ENCODE results near the gene KLHL6. TPM values are rescaled to one million over a fixed set of nuclear protein-coding genes. Genes with fewer than 3 reads are reported as not detected.
A peak's percentile ranks its signal among the peaks of the same experiment; 100 is the strongest.

Gene KLHL6
- total RNA-seq (2021): 0.11 to 0.23 TPM (median 0.18 TPM) in 3 replicates
- percentile 10 among the genes with signal in this experiment for Bru-seq, nascent RNA
- long read RNA-seq, experiment 1: 0 reads
- long read RNA-seq, experiment 2: 0 reads
- long read RNA-seq, experiment 3: 0 reads

GRCh38 chr3:183555541-183556081 lies at the start of gene KLHL6:
KLHL6 (minus strand) TSS chr3:183555706; CDS start chr3:183555653, 53 bp downstream.
- H3K36me3 Mint-ChIP-seq: no peaks in the 10 kb centered on the region
- CTCF ChIA-PET: no interaction called here

More at GRCh38 chr3:183555541-183556081, at the start of gene KLHL6:
- POLR2A ChIA-PET: no interaction called here
- no peaks in the 10 kb centered on the region for H3K9me3 Mint-ChIP-seq
- H3K27me3 Mint-ChIP-seq (ENCODE audit: low read depth): no peaks in the 10 kb centered on the region
- ATAC-seq (peak; percentile 20; the same call in 1 of the 2 replicates), DNase-seq (ENCODE audit: low spot score) (no peak)
- no peak within 1 kb of the TSS for H3K4me3 Mint-ChIP-seq
- peaks cover 23% of the 10 kb centered on the region for H3K4me1 Mint-ChIP-seq
- TF ChIP-seq NFYB (CRISPR knock-in tag; conservative IDR thresholded peaks at IDR 0.05; ENCODE audit: low read depth) (no peak), KAT7 (CRISPR knock-in tag; IDR thresholded peaks at IDR 0.05; ENCODE audit: borderline replicate concordance) (no peak), ZNF425 (CRISPR knock-in tag; conservative IDR thresholded peaks at IDR 0.05) (no peak), ZNF532 (CRISPR knock-in tag; IDR thresholded peaks at IDR 0.05; ENCODE audit: borderline replicate concordance) (no peak), ZNF281 (CRISPR knock-in tag; IDR thresholded peaks at IDR 0.05) (no peak), FOXJ3 (CRISPR knock-in tag; IDR thresholded peaks at IDR 0.05; ENCODE audit: borderline replicate concordance) (no peak), EMX1 (CRISPR knock-in tag; IDR thresholded peaks at IDR 0.05) (no peak), ARID4B (CRISPR knock-in tag; IDR thresholded peaks at IDR 0.05; ENCODE audit: borderline replicate concordance) (no peak), OVOL2 (CRISPR knock-in tag; IDR thresholded peaks at IDR 0.05; ENCODE audit: borderline replicate concordance) (no peak), ZNF423 (CRISPR knock-in tag; IDR thresholded peaks at IDR 0.05) (no peak), ZBTB21 (CRISPR knock-in tag; IDR thresholded peaks at IDR 0.05; ENCODE audit: borderline replicate concordance) (no peak), CBFB (CRISPR knock-in tag; IDR thresholded peaks at IDR 0.05; ENCODE audit: low read depth) (no peak), AFF4 (CRISPR knock-in tag; IDR thresholded peaks at IDR 0.05; ENCODE audit: borderline replicate concordance) (no peak), PRRX2 (CRISPR knock-in tag; IDR thresholded peaks at IDR 0.05) (no peak), SMAD4 (CRISPR knock-in tag; IDR thresholded peaks at IDR 0.05) (no peak)
- 0 out of 2 replicates have a peak within 1 kb of the TSS, but pooled peaks have one; percentile 50 for H3K27ac Mint-ChIP-seq
